Body of pancreas (tissue), 4 donors: Measurements from ENCODE around the gene MLEC. TPM values are rescaled to one million over a fixed set of nuclear protein-coding genes. Genes with fewer than 3 reads are reported as not detected.

Experiments used
- ATAC-seq: fragments of 150-250 bp; one replicate; pipeline ENCODE4 v1.9.1; 2016
- DNase-seq, 4 donors: peaks; one replicate each; pipeline ENCODE4 v3.0.0-alpha.2; 2019
- H3K27ac ChIP-seq, 4 donors: fragments of 200-600 bp; sonication (generic); 1 replicate in 3 of 4; 2 replicates in 1 of 4; pipeline versions ENCODE4 v1.5.1 to v1.6.1; 2016 to 2019; ENCODE audit warnings: mild to moderate bottlenecking in 1 of 4, mixed read lengths in 1 of 4, moderate library complexity in 1 of 4
- H3K27me3 ChIP-seq, 2 donors: fragments of 200-600 bp; sonication (generic); one replicate each; pipeline ENCODE4 v1.6.0; 2016; ENCODE audit warnings: mild to moderate bottlenecking in 1 of 2
- H3K36me3 ChIP-seq, 2 donors: fragments of 200-600 bp; sonication (generic); replicated peaks in 1 of 2; 2 replicates each; pipeline ENCODE4 v1.5.1; 2016; ENCODE audit warnings: low read depth in 2 of 2; ENCODE audit not compliant: insufficient read depth in 1 of 2
- H3K4me1 ChIP-seq: fragments of 200-600 bp; sonication (generic); one replicate; pipeline ENCODE4 v1.6.0; 2016
- H3K4me3 ChIP-seq, 2 donors: fragments of 200-600 bp; sonication (generic); 1 replicate in 1 of 2; 2 replicates in 1 of 2; pipeline ENCODE4 v1.5.1; 2016 to 2019
- H3K9me3 ChIP-seq, 3 donors: fragments of 200-600 bp; sonication (generic); 1 replicate in 2 of 3; 2 replicates in 1 of 3; pipeline ENCODE4 v1.5.1; 2016
- POLR2A ChIP-seq, 3 donors: fragments of 450-650 bp; IDR thresholded peaks; one replicate each; pipeline ENCODE4 v1.6.1; 2016; ENCODE audit warnings: antibody characterized with exemption in 3 of 3, mild to moderate bottlenecking in 2 of 3
- WGBS, 2 donors: methylation state at CpG; one replicate each; pipeline ENCODE4 v1.1.5; 2017; 5-methylcytosine and 5-hydroxymethylcytosine counted together
- intact Hi-C: fragments of 100-400 bp; cut with DNase I; formaldehyde crosslinking; loops from one replicate; pipeline ENCODE4 v1.15.1; 2023
- total RNA-seq, 2 donors: library from RNA; depleted of rRNA; stranded (reverse); fragments of >200 nt; gene quantifications; one replicate each; pipeline ENCODE4 v1.1.0, GENCODE V29; 2016
- TF ChIP-seq, protein P1 (sequence below), 7 experiments: fragments of 450-650 bp in 4 of 7; fragments of 200-600 bp in 3 of 7; sonication (generic) in 3 of 7; IDR thresholded peaks; one replicate each; pipeline ENCODE4 v1.5.1; 2016 to 2019; ENCODE audit warnings: antibody characterized with exemption in 7 of 7

Gene MLEC
- total RNA-seq, 2 donors from 2014 or later: 54.7 to 107 TPM

DNA sequence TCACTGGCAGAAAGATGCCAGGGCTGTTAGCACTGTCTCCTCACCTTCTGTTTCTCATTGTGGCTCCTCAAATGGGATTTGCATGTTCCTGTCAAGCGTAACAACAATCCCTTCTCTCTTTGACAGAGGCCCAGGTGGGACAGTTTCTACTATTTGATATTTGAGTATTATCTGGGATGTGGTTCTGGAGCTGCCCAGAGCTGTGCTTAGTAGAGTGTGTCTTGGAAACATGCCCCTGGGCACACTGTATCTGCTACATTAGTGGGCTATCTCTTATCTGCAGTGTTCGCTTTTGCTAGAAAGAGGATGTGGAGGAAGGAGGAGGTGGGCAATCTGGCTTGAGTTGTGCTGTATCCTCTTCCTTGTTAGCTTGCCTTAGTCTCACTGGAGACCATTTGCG lies 34.9 kb downstream of the MLEC start:
- TF ChIP-seq, protein P1, sequence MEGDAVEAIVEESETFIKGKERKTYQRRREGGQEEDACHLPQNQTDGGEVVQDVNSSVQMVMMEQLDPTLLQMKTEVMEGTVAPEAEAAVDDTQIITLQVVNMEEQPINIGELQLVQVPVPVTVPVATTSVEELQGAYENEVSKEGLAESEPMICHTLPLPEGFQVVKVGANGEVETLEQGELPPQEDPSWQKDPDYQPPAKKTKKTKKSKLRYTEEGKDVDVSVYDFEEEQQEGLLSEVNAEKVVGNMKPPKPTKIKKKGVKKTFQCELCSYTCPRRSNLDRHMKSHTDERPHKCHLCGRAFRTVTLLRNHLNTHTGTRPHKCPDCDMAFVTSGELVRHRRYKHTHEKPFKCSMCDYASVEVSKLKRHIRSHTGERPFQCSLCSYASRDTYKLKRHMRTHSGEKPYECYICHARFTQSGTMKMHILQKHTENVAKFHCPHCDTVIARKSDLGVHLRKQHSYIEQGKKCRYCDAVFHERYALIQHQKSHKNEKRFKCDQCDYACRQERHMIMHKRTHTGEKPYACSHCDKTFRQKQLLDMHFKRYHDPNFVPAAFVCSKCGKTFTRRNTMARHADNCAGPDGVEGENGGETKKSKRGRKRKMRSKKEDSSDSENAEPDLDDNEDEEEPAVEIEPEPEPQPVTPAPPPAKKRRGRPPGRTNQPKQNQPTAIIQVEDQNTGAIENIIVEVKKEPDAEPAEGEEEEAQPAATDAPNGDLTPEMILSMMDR (IDR thresholded peaks at IDR 0.05): no peak
- TF ChIP-seq POLR2A (IDR thresholded peaks at IDR 0.05): no peak
- H3K4me1 ChIP-seq: peaks cover 37% of the 10 kb centered on the region
- 79 to 100% methylated on average over 3 of the region's 3 CpGs for WGBS, 2 donors
- intact Hi-C loops: loop anchor here (10.0 kb wide), 1 partner anchor 137 kb away; the partner anchor contains the start of gene POP5
- H3K4me3 ChIP-seq: no peak overlapping the region
- no peak overlapping the region for H3K27ac ChIP-seq
- no peaks in the 10 kb centered on the region for H3K9me3 ChIP-seq
- H3K36me3 ChIP-seq: peaks cover 0 to 7% of the 10 kb centered on the region in 2 donors
- DNase-seq (no peak), ATAC-seq (no peak)
- H3K27me3 ChIP-seq: no peaks in the 10 kb centered on the region

DNA sequence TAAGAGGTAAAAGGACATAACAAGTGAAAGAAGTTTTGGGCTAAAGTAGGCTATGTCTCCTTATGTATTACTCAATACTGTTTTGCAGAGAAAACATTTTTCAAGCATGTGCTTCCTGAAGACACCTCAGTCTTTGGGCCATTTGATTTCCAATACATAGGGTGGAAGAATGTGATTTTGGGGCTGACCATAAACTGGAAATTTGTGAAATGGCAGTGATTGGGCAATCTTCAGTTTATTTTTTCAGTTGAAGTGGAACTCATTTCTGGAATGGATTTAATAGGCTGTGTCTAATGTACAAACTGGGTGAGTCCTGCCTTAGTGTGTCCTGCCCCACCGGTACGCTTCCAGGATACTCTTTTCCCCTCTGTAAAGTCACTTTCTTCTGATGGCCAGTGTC lies 35.8 kb downstream of the MLEC start:
- Histone ChIP-seq H3K27ac (no peak overlapping the region), H3K36me3 (peaks cover 0 to 7% of the 10 kb centered on the region in 2 donors), H3K9me3 (no peaks in the 10 kb centered on the region), H3K27me3 (no peaks in the 10 kb centered on the region), H3K4me3 (no peak overlapping the region), H3K4me1 (peaks cover 41% of the 10 kb centered on the region)
- 93 to 98% methylated on average over 2 of the region's 2 CpGs for WGBS, 2 donors
- ATAC-seq (no peak), DNase-seq (no peak)
- TF ChIP-seq, protein P1 (IDR thresholded peaks at IDR 0.05): no peak
- TF ChIP-seq POLR2A (IDR thresholded peaks at IDR 0.05): no peak
- intact Hi-C loops: loop anchor here (10.0 kb wide), 1 partner anchor 138 kb away; the partner anchor contains the start of gene POP5

DNA sequence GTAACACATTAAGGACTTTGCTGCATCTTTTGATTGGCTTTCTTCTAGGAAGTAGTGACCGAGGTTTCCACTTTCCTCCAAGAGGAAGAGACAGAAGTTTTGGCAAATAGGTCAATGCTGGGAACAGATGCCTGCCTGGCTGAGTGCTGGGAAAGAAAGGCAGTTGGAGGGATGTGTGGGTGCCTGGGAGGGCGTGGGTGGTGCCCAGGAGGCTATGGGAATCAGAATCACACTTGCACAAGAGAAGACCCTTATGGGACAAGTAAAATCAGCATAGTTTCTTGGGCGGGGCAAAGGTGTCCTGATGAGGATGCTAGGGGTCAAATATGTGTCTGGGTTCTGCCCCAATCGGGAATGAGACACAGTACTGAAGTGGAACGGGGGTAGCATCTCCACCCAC lies 37.8 kb downstream of the MLEC start:
- intact Hi-C loops: loop anchor here (10.0 kb wide), 1 partner anchor 140 kb away; the partner anchor contains the start of gene POP5
- Histone ChIP-seq H3K4me1 (peaks cover 28% of the 10 kb centered on the region), H3K27me3 (no peaks in the 10 kb centered on the region), H3K27ac (no peak overlapping the region), H3K36me3 (peaks cover 0 to 7% of the 10 kb centered on the region in 2 donors), H3K4me3 (no peak overlapping the region), H3K9me3 (no peaks in the 10 kb centered on the region)
- no peak for ATAC-seq
- DNase-seq: no peak
- no peak for TF ChIP-seq POLR2A (IDR thresholded peaks at IDR 0.05)
- TF ChIP-seq, protein P1 (IDR thresholded peaks at IDR 0.05): no peak
- WGBS, 2 donors: 68 to 74% methylated on average over 5 of the region's 5 CpGs

DNA sequence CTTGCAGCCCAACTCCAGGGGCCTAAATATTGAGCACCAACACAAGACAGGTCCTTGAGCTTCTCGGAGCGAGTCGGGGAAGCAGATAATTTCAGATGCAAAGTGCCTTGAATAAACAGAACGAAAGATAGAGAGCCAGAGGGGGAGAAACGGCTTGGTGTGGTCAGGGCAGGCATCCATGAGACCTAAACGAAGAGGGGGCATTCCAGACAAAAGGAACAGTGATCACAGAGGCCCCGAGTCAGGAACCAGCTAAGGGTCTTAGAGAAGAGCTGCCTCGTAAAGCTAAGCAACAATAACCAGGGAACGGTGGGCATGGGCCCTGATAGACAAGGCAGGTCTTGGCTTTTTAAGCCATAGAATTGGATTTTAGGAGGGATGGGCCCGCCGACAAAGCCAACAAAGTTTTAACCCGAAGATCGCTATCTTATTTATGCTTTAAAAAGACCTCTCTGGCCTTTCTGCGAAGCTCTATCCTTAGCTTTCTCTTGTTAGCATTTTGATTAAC lies 38.3 kb downstream of the MLEC start:
- peak overlapping the region in 1 of 2 donors; percentile 69 for H3K4me3 ChIP-seq
- no peaks in the 10 kb centered on the region for H3K9me3 ChIP-seq
- peak overlapping the region; percentile 48 to 87 (median 82) for H3K27ac ChIP-seq
- intact Hi-C loops: loop anchor here (10.0 kb wide), 1 partner anchor 140 kb away; the partner anchor contains the start of gene POP5
- no peak for DNase-seq
- peaks cover 24% of the 10 kb centered on the region for H3K4me1 ChIP-seq
- ATAC-seq: no peak
- no peaks in the 10 kb centered on the region for H3K27me3 ChIP-seq
- WGBS, 2 donors: 23 to 34% methylated on average over 14 of the region's 14 CpGs
- H3K36me3 ChIP-seq: peaks cover 0 to 4% of the 10 kb centered on the region in 2 donors
- TF ChIP-seq, protein P1 (IDR thresholded peaks at IDR 0.05): no peak
